HTERT RPE-1 (cell line): ENCODE results near the gene SHQ1.

Experiments
- in situ Hi-C: fragments of 300-500 bp; cut with MboI; formaldehyde crosslinking; loops from 4 replicates; pipeline ENCODE4 v1.14.3; 2020; ENCODE audit warnings: low sequenced_read_pairs

Gene SHQ1

DNA sequence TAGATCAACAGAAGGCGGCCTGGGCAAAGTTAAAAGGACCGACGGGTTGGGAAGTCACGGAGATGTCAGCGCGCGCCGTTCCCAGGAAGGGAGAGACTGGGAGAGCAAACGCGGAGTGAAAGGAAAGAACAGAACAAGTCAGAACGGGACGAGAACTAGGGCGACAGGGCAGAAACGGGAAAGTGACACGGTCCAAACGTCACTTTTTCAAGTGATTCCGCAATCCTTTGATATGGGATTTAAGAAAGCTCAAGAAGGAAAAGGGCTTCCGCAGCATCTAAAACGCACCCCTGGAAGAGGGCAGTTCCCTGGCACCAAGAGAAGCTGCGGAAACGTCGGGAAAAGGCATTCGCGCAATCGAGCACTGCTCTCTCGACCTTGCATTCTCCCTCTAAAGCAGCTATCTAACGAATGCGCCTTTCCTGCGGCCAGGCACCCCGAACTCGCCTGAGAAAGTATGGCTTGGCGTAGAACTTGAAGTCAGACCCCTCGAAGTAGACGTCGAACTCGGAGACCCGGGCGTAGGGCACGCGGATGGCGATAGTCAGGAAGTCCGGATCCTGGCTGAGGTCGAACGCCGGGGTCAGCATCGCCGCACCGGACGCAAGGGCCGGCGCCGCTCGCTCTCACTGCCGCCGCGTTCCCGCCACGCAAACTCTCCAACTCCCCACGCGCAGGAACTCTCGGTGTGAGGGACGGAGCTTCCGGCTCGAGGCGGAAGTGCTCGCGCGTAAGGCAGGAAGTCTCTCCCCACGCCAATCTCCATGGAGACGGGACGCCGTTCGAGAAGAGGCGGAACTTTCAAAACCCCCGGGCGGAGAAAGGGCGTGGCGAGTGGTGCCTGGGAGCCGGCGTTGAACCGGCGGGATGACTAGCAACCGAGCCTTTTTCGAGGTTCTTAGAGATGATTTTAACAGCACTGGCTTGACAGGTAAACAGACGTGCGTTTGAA, at the start of gene SHQ1:
SHQ1 (minus strand) TSS at position 695 of the 952 bp plus-strand sequence; CDS start at position 590, 105 bp downstream.
- in situ Hi-C loops, result no loop called here

- in situ Hi-C loops, result no loop called here
Measured at GRCh38 chr3:72897758-72898007, 49.4 kb upstream of the SHQ1 start.

DNA sequence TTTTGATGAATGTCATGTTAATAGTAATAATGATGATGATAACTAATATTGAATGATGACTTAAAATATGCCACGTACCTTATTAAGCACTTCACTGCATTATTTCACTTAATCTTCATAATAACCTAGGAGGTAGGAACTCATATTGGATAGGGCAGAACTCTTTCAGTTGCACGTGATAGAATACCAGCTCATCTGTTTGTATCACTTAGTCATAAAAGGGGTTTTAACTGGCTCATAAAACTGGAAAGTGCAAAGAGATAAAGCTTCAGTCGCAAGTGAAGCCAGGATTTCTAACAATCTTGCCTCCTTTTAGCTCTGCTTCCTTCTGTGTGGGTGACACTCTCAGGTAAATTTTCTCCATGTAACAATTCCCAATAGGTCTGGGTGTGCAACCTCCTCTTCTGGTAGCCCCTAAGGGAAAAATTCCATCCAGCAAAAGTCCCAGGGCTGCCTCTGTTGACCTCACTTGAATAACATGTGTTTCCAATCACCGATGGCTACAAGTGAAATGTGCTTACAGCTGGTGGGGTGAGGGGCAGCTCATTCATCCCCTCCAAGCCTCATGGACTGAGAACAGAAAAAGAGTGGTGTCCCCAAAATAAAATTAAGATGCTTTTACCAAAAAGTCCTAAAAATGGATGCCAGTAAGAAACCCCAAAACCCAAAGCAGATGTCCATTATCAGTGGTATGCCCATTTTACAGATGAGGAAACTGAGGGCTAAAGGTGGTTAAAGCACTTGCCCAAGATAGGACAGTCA, 48.9 kb upstream of the SHQ1 start:
- in situ Hi-C loops, result no loop called here

- in situ Hi-C loops, result no loop called here
Measured at GRCh38 chr3:72894976-72895552, 46.8 kb upstream of the SHQ1 start.

DNA sequence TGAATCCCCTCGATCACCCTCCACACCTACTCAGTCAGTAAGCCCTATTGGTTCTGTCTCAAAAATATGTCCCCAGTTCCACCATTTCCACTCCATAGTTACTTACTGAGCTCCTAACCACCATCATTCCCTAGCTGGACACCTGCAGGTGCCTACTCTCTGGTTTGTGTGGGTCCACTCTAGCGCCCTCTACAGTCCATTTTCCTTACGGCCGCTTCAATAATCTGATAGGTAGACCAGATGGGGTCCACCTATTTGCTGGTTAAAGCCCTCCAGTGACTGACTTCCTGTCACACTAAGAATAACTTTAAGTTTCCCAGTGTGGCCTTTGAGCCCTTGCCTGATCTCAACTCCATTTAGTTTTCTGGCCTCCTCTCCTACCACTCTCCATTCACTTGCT, 44.6 kb upstream of the SHQ1 start:
- in situ Hi-C loops, result no loop called here

GRCh38 chr3:72892081-72892775, 44.0 kb upstream of the SHQ1 start:
- in situ Hi-C loops, result no loop called here

GRCh38 chr3:72891053-72891855, 43.0 kb upstream of the SHQ1 start:
- in situ Hi-C loops, result no loop called here

- in situ Hi-C loops, result no loop called here
Measured at GRCh38 chr3:72890166-72890925, 42.1 kb upstream of the SHQ1 start.

DNA sequence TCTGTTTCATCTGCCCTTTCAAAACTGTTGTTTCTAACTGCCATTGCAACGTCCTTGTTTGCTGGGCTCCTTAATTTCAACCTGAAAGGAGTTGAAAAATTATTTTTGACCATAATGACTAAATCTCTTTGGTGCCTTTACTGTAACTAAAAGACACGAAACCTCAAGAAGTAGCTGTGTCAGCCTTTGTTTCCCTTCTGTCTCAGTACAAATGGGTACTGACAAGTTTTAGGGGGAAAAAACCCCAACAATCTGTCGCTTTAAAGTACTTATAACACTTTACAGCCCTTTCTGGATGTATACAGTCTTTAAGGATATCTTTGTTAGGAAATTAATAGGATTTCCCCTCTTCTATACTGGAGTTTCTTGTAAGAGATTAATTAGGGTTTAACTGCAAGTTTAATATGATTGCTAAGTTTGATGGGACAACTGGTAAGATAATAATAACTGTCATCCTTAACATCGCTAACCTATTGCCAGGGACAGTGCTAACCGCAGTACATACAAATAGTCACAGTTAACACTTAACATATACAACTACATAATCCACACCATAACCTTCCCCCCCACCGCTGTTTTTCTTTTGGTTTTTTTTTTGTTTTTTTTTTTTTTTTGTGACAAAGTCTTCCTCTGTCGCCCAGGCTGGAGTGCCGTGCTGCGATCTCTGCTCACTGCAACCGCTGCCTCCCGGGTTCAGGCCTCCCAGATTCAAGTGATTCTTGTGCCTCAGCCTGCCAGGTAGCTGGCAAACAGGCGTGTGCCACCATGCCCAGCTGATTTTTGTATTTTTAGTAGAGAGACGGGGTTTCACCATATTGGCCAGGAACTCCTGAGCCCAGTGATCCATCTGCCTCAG, 41.3 kb upstream of the SHQ1 start:
- in situ Hi-C loops, result no loop called here

GRCh38 chr3:72888546-72889309, 40.5 kb upstream of the SHQ1 start:
- in situ Hi-C loops, result no loop called here

GRCh38 chr3:72887705-72888545, 39.7 kb upstream of the SHQ1 start, which contains the start of gene GXYLT2:
Gene GXYLT2, plus strand, starts transcription at chr3:72888046. Its CDS starts 188 bp downstream, at chr3:72888234.
- in situ Hi-C loops, result no loop called here

- in situ Hi-C loops, result no loop called here
Measured at GRCh38 chr3:72887343-72887704, 39.1 kb upstream of the SHQ1 start.

- in situ Hi-C loops, result no loop called here
Measured at GRCh38 chr3:72872183-72872582, 23.9 kb upstream of the SHQ1 start.

DNA sequence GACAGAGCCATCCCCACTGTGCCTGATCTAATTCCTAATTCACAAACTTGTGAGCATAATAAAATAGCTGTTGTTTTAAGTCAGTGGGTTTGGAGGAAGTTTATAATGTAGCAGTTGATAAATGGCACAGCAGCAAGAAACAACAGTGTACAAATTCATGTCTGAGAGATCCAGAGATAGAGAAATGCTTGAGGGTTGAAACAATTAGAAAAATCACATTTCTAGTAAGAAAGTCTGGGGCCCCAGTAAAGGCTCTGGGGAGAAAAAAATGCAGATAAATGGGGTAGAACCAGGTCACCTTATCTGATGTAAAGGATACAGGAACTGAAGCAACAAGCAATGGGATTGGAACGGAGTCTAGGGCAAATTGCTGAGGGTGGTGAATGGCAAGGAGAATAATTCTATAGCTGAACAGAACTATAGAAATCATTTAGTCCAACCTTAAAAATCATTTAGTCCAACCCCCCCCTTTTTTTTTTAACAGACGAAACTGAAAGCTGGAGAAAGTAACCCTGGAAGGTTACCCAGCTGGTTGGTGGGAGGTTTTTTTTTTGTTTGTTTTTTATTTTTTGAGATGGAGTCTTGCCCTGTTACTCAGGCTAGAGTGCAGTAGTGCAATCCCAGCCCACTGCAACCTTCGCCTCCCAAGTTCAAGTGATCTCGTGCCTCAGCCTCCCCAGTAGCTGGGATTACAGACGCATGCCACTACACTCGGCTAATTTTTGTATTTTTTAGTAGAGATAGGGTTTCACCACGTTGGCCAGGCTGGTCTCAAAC, 14.3 kb upstream of the SHQ1 start:
- in situ Hi-C loops, result no loop called here

DNA sequence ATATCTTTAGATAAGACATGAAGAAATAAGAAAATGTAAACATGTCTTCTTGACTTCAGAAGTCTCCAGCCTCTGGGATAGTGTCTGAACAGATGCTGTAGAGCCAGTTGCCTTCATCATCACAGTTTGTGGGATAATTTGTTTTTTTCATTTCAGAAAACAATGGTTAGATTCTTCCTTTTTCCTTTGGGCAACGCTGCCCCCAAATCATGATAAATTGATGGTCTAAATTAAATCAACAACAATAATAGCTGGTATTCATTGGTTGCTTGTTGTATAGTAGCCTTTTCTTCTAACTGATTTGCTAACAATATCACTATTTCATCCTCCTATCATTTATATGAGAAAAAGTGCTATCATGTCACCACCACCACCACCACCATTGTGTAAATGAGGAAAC, 12.6 kb upstream of the SHQ1 start:
- in situ Hi-C loops, result no loop called here

GRCh38 chr3:72860053-72860452, 11.8 kb upstream of the SHQ1 start:
- in situ Hi-C loops, result no loop called here
